BLaER1 treated with 17β-estradiol and CSF1 and Interleukin-3, amounts not matched to agents 10 nM and 100 nM (cell line): ENCODE data around the gene ZNF526.

Experiments
- H3K27ac ChIP-seq, 11 experiments: shearing (Covaris generic); formaldehyde crosslinking; 2 replicates each; pipeline ENCODE4 v1.8.1; 2022
- H3K27me3 ChIP-seq, 11 experiments: shearing (Covaris generic); formaldehyde crosslinking; 2 replicates each; pipeline ENCODE4 v1.8.1; 2022
- H3K36me3 ChIP-seq, 11 experiments: shearing (Covaris generic); formaldehyde crosslinking; 2 replicates each; pipeline ENCODE4 v1.8.1; 2022
- H3K4me1 ChIP-seq, 10 experiments: shearing (Covaris generic); formaldehyde crosslinking; 2 replicates each; pipeline ENCODE4 v1.8.1; 2022
- H3K4me2 ChIP-seq, 11 experiments: shearing (Covaris generic); formaldehyde crosslinking; 2 replicates each; pipeline ENCODE4 v1.8.1; 2022
- H3K4me3 ChIP-seq, 10 experiments: shearing (Covaris generic); formaldehyde crosslinking; 2 replicates each; pipeline ENCODE4 v1.8.1; 2022
- H3K9ac ChIP-seq, 11 experiments: shearing (Covaris generic); formaldehyde crosslinking; 2 replicates each; pipeline ENCODE4 v1.8.1; 2022
- H3K9me3 ChIP-seq, 11 experiments: shearing (Covaris generic); formaldehyde crosslinking; replicated peaks in 1 of 11; 2 replicates each; pipeline ENCODE4 v1.8.1; 2022
- H4K20me1 ChIP-seq, 11 experiments: shearing (Covaris generic); formaldehyde crosslinking; 2 replicates each; pipeline ENCODE4 v1.8.1; 2022
- Cebpa-rat ChIP-seq, 11 experiments: shearing (Covaris generic); IDR thresholded peaks; 2 replicates each; pipeline ENCODE4 v1.8.1; 2022

The ZNF526 gene, protein sequence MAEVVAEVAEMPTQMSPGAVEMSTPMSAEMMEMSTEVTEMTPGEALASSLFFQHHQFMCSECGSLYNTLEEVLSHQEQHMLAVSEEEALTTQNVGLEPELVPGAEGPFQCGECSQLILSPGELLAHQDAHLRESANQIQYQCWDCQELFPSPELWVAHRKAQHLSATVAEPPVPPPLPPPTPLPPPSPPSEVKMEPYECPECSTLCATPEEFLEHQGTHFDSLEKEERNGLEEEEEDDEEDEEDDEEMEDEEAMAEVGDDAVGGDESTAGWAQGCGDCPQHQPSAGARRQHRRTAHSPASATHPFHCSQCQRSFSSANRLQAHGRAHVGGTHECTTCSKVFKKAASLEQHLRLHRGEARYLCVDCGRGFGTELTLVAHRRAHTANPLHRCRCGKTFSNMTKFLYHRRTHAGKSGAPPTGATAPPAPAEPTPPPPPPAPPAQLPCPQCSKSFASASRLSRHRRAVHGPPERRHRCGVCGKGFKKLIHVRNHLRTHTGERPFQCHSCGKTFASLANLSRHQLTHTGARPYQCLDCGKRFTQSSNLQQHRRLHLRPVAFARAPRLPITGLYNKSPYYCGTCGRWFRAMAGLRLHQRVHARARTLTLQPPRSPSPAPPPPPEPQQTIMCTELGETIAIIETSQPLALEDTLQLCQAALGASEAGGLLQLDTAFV

DNA sequence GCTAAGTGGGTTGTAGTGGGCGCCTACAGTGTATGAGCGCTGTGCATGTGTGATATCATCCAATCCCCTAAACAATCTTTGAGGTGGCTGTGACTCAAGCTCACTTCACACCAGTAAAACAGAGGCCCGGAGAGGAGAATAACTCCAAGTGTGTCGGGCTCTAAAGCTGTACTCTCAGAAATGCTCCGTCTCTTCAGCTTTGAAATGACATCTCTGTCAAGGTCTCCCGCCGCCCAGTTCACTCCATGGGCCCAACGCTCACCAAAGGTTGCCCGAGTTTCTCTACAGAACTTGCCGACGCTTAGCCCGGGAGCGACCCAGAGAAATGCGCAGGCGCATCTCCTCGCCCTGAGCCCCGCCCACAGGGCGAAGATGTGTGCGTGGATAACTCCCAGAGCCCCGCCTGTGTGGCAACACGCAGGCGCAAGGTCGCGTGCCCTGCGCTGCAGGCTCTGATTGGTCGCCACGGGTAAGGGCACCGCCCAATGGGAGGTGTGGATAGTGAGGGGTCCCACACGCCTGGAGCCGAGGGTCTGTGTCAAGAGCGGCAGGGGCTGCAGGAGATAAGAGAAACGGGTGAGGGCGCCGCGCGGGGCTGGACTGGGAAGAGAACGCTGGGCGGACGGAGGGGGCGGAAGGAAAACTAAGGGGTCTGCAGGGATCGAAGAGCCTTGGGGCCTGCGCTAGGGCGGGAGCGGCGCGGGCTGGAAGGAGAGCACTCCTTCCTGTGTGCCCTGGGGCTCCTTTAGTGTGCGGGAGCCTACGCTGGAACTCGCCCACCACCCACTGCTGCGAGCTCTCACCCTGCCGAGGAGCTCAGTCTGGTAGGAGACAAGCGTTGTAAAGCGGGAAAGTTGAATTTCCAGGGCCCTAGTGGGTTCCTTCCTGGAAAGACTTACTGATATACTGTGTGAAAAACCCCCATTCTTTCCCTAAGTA lies at the start of gene ZNF526:
ZNF526 (plus strand) TSS at position 501 of the 939 bp plus-strand sequence. CDS start 4,092 bp downstream, outside the sequence.
- H4K20me1 ChIP-seq: peaks cover 27 to 63% (median 53%) of the 10 kb centered on the region in 11 experiments; a peak in 21 of 22 replicates
- peak within 1 kb of the TSS; percentile 75 to 92 (median 84) for H3K4me3 ChIP-seq
- TF ChIP-seq Cebpa-rat (IDR thresholded peaks at IDR 0.05): no peak
- no peaks in the 10 kb centered on the region for H3K9me3 ChIP-seq
- peak within 1 kb of the TSS; percentile 91 to 100 (median 98) for H3K4me2 ChIP-seq
- peaks cover 50 to 61% (median 53%) of the 10 kb centered on the region in 10 experiments for H3K4me1 ChIP-seq
- peak within 1 kb of the TSS; percentile 14 to 87 (median 78); a peak in 21 of 22 replicates for H3K27ac ChIP-seq
- H3K27me3 ChIP-seq: no peaks in the 10 kb centered on the region
- H3K36me3 ChIP-seq: peaks cover 23 to 46% (median 32%) of the 10 kb centered on the region in 11 experiments
- H3K9ac ChIP-seq: peak within 1 kb of the TSS; percentile 81 to 94 (median 86)

DNA sequence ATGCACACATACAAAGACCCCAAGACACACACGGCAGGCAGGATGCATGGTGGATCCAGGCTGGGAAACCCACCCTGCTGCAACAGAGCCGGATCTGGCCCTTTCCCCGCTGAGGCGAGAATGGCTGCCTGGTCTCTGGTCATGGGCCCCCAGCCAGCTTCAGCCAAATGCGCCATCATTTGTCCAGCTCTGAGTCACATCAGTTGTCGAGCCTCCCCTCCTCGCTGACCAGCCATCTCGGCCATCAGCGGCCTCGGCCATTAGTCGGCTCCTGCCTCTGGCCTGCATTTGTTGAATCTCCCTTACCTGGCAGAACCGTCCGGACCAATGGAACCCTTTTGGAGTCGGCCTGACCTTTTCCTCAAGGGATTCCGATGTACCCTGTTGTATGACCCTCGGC lies 49.4 kb upstream of the ZNF526 start:
- H3K9ac ChIP-seq: no peak overlapping the region
- H3K9me3 ChIP-seq: no peaks in the 10 kb centered on the region
- H3K27me3 ChIP-seq: peaks cover 16 to 28% (median 24%) of the 10 kb centered on the region in 11 experiments
- H3K4me1 ChIP-seq: peaks cover 0 to 16% (median 0%) of the 10 kb centered on the region in 10 experiments; a peak in 3 of 20 replicates
- H3K4me3 ChIP-seq: no peak overlapping the region
- H3K4me2 ChIP-seq: no peak overlapping the region
- peaks cover 0 to 23% (median 7%) of the 10 kb centered on the region in 11 experiments; a peak in 9 of 22 replicates for H4K20me1 ChIP-seq
- no peaks in the 10 kb centered on the region for H3K36me3 ChIP-seq
- no peak overlapping the region for H3K27ac ChIP-seq
- TF ChIP-seq Cebpa-rat (IDR thresholded peaks at IDR 0.05): no peak

DNA sequence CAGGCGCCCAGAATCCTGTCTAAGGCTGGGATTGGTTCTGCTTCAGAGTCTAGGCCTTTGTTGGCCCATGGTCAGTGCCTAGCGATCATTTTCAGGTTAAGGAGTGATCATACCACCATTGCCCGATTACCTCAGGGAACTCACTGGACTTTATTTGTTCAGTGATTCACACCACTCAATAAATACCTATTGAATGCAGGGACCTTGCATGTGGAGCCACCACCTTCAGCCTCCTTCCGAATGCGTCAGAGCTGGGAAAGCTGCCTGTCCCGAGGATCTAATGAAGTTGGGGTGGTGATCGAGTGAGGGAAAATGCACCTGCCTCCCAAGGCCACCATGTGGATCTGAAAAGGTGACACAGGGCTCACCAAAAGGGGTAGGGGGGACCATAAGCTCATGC lies 47.9 kb upstream of the ZNF526 start:
- Histone ChIP-seq H3K9me3 (no peaks in the 10 kb centered on the region), H3K9ac (no peak overlapping the region), H3K4me1 (peaks cover 6 to 24% (median 9%) of the 10 kb centered on the region in 10 experiments), H3K4me3 (no peak overlapping the region), H3K4me2 (no peak overlapping the region), H4K20me1 (peaks cover 0 to 27% (median 17%) of the 10 kb centered on the region in 11 experiments; a peak in 15 of 22 replicates), H3K36me3 (no peaks in the 10 kb centered on the region), H3K27me3 (peaks cover 30 to 43% (median 38%) of the 10 kb centered on the region in 11 experiments), H3K27ac (no peak overlapping the region)
- TF ChIP-seq Cebpa-rat (IDR thresholded peaks at IDR 0.05): no peak

DNA sequence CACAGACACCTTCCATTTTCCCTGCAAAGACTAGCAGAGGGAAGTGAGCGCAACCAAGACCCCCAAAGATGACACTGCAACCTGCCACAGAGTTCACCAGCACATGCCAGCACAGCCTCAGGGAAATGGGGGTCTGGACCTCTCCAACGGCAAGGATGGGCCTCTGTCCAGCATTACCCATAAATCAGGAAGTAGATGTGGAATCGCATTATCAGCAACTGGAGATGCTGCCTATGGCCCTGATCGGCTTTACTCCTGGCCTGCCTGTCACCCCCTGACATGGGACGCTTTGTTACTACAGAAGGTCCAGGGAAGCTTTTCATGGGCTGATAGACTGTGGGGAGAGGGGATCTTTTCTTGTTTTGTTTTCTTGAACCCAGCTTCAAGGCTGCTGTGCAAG lies 46.4 kb upstream of the ZNF526 start:
- Histone ChIP-seq H3K27me3 (peaks cover 44 to 57% (median 53%) of the 10 kb centered on the region in 11 experiments), H3K36me3 (no peaks in the 10 kb centered on the region), H3K4me1 (peaks cover 12 to 28% (median 15%) of the 10 kb centered on the region in 10 experiments), H3K4me2 (no peak overlapping the region), H3K9ac (no peak overlapping the region), H4K20me1 (peaks cover 0 to 37% (median 28%) of the 10 kb centered on the region in 11 experiments; a peak in 14 of 22 replicates), H3K27ac (no peak overlapping the region), H3K9me3 (no peaks in the 10 kb centered on the region), H3K4me3 (no peak overlapping the region)
- no peak for TF ChIP-seq Cebpa-rat (IDR thresholded peaks at IDR 0.05)

DNA sequence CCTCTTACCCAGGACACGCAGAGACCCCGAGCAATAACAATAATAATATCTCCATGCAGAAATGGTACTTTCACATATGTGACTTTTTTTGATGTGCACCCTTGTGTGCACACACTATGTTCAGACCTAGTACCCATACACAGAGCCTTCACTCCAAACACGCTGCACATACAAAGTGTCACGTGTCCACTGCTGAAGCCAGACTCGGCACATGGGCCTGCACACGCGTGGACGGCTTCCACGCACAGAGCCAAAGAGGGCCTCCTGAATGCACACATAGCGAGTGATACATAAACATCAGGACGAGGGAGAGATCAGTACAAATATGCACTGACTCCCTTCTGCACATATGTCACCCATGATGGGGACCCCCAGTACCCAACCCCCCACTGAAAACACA lies 45.9 kb upstream of the ZNF526 start:
- no peaks in the 10 kb centered on the region for H3K9me3 ChIP-seq
- H3K36me3 ChIP-seq: no peaks in the 10 kb centered on the region
- no peak for TF ChIP-seq Cebpa-rat (IDR thresholded peaks at IDR 0.05)
- H3K4me2 ChIP-seq: no peak overlapping the region
- peaks cover 49 to 62% (median 58%) of the 10 kb centered on the region in 11 experiments for H3K27me3 ChIP-seq
- peaks cover 12 to 28% (median 15%) of the 10 kb centered on the region in 10 experiments for H3K4me1 ChIP-seq
- H3K9ac ChIP-seq: no peak overlapping the region
- no peak overlapping the region for H3K4me3 ChIP-seq
- H3K27ac ChIP-seq: no peak overlapping the region
- H4K20me1 ChIP-seq: peaks cover 0 to 37% (median 28%) of the 10 kb centered on the region in 11 experiments; a peak in 14 of 22 replicates

DNA sequence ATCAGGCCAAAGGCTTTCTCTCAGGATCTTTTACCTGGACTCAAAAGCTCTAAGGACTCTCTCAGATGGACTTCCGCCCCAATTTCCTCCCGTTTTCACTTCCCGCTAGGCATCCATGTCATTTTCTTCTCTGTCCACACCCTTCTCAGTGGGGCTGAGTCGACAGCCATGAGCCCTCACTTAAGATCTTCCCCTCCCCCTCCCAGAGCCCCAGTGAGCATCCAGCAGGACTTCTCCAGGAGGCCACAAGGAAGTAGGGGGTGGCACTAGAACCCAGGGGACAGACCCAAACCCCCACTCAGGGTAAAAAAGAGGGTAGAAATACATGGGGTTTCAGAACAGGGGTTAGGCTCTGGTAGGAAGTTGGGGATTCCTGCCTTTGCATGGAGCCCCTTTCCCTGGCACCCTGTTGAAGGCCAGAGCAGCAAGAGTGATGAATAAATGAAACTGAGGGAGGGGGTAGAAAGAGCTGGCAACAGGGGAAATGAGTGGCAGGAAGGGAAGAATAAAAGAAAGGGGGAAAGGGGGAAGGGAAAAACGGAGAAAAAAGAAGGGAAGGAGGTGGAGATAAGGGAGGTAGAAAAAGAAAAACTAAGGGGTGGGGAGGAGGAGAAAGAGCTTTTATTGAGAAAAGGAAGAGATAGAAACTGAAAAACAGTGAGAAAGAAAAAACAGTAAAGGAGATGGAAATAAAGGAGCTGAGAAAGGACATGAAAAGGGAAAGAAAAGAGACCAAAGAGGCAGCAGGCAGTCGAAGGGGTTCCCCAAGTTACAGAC lies 45.0 kb upstream of the ZNF526 start:
- no peaks in the 10 kb centered on the region for H3K9me3 ChIP-seq
- H3K9ac ChIP-seq: no peak overlapping the region
- peaks cover 0 to 37% (median 28%) of the 10 kb centered on the region in 11 experiments; a peak in 13 of 22 replicates for H4K20me1 ChIP-seq
- peaks cover 58 to 71% (median 67%) of the 10 kb centered on the region in 11 experiments for H3K27me3 ChIP-seq
- H3K27ac ChIP-seq: no peak overlapping the region
- 0 out of 22 replicates have a peak overlapping the region, but pooled peaks of 1 of the 11 experiments have one; percentile 75 for H3K4me2 ChIP-seq
- H3K4me3 ChIP-seq: no peak overlapping the region
- no peaks in the 10 kb centered on the region for H3K36me3 ChIP-seq
- TF ChIP-seq Cebpa-rat (IDR thresholded peaks at IDR 0.05): no peak
- peaks cover 12 to 28% (median 15%) of the 10 kb centered on the region in 10 experiments for H3K4me1 ChIP-seq

DNA sequence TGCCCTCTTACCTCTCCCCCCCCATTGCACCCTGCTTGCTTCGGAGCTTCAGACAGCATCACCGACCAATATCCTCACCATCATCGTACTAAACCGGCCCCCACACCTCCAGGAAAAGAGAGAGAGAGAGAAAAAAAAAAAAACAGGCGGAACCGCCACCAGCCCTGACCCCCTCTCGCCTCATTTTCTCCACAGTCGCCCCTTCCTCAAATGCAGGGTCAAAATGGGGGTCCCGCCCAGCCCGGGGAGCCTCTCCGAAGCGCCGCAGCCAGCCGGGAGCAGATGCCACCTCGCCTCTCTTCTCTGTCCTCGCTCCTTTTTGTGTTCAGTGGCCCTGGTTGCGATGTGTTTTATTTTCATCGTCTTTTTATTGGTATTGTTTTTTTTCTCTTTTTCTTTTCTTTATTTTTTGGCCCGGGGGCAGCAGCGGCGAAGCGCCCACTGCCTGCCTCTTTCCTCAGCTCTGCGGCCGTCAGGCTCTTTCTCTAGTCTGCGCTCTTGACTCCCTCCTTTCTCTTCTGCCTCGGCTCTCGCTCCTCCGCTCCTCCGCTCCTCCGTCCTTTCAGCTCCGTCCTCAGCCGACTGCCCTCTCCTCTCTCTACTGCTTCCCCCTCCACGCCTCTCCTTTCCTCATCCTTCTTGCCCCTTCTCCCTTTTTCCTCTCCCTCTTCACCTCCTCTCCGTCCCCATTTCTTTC lies 44.0 kb upstream of the ZNF526 start:
- peak overlapping the region in 4 of 11 experiments; percentile 9 to 44 (median 24); a peak in 1 of 22 replicates for H3K9ac ChIP-seq
- H3K27me3 ChIP-seq: peaks cover 64 to 79% (median 75%) of the 10 kb centered on the region in 11 experiments
- TF ChIP-seq Cebpa-rat (IDR thresholded peaks at IDR 0.05): no peak

More for the DNA sequence above, 44.0 kb upstream of the ZNF526 start:
- Histone ChIP-seq H3K4me3 (peak overlapping the region; percentile 38 to 66 (median 54); a peak in 17 of 20 replicates), H3K4me2 (peak overlapping the region; percentile 65 to 89 (median 83)), H3K27ac (no peak overlapping the region), H3K4me1 (peaks cover 12 to 28% (median 15%) of the 10 kb centered on the region in 10 experiments), H3K9me3 (no peaks in the 10 kb centered on the region), H3K36me3 (no peaks in the 10 kb centered on the region), H4K20me1 (peaks cover 0 to 37% (median 28%) of the 10 kb centered on the region in 11 experiments; a peak in 13 of 22 replicates)
